ENCODE data around the gene FAM171A2.

FAM171A2 gene

GRCh38 chr17:44315760-44316731 is 47.6 kb downstream of the FAM171A2 start:
- TF ChIP-seq POLR2A (IDR thresholded peaks at IDR 0.05; ENCODE audit: extremely low read depth, insufficient read length) (no peak), CTCF (IDR thresholded peaks at IDR 0.05; ENCODE audit: low read depth, low read length) (no peak), MYC (IDR thresholded peaks at IDR 0.05; ENCODE audit: low read depth, low read length) (no peak), MAX (IDR thresholded peaks at IDR 0.05; ENCODE audit: low read depth, low read length) (no peak)
- no peak for DNase-seq (ENCODE audit: low read depth)
- H3K4me3 ChIP-seq (ENCODE audit: low read depth, low read length): no peak overlapping the region

- DNase-seq (ENCODE audit: low read depth): no peak
- H3K4me3 ChIP-seq (ENCODE audit: low read depth, low read length): no peak overlapping the region
- no peak for TF ChIP-seq MYC (IDR thresholded peaks at IDR 0.05; ENCODE audit: low read depth, low read length)
- TF ChIP-seq CTCF (IDR thresholded peaks at IDR 0.05; ENCODE audit: low read depth, low read length): no peak
Observed at GRCh38 chr17:44314869-44315661, 48.6 kb downstream of the FAM171A2 start.

GRCh38 chr17:44314524-44314868 is 49.2 kb downstream of the FAM171A2 start:
- H3K4me3 ChIP-seq (ENCODE audit: low read depth, low read length): no peak overlapping the region
- no peak for DNase-seq (ENCODE audit: low read depth)
- TF ChIP-seq MAX (IDR thresholded peaks at IDR 0.05; ENCODE audit: low read depth, low read length) (no peak), POLR2A (IDR thresholded peaks at IDR 0.05; ENCODE audit: extremely low read depth, insufficient read length) (no peak), MYC (IDR thresholded peaks at IDR 0.05; ENCODE audit: low read depth, low read length) (no peak), CTCF (IDR thresholded peaks at IDR 0.05; ENCODE audit: low read depth, low read length) (no peak)

GRCh38 chr17:44314031-44314430 is 49.6 kb downstream of the FAM171A2 start:
- no peak overlapping the region for H3K4me3 ChIP-seq (ENCODE audit: low read depth, low read length)
- no peak for TF ChIP-seq POLR2A (IDR thresholded peaks at IDR 0.05; ENCODE audit: extremely low read depth, insufficient read length)
- no peak for TF ChIP-seq CTCF (IDR thresholded peaks at IDR 0.05; ENCODE audit: low read depth, low read length)
- no peak for TF ChIP-seq MYC (IDR thresholded peaks at IDR 0.05; ENCODE audit: low read depth, low read length)
- no peak for TF ChIP-seq MAX (IDR thresholded peaks at IDR 0.05; ENCODE audit: low read depth, low read length)
- no peak for DNase-seq (ENCODE audit: low read depth)

- H3K4me3 ChIP-seq (ENCODE audit: low read depth, low read length): no peak overlapping the region
- DNase-seq (ENCODE audit: low read depth): no peak
- TF ChIP-seq CTCF (IDR thresholded peaks at IDR 0.05; ENCODE audit: low read depth, low read length) (no peak), MAX (IDR thresholded peaks at IDR 0.05; ENCODE audit: low read depth, low read length) (no peak), MYC (IDR thresholded peaks at IDR 0.05; ENCODE audit: low read depth, low read length) (no peak), POLR2A (IDR thresholded peaks at IDR 0.05; ENCODE audit: extremely low read depth, insufficient read length) (no peak)
Observed at GRCh38 chr17:44312396-44313104, 51.1 kb downstream of the FAM171A2 start.

All from NB4 (cell line).